BE2C (cell line): Measurements from ENCODE around the gene SCAI.
"Not testable (repeated sequence)": the region's sequence is repeated elsewhere in the genome, so short reads cannot be mapped to it uniquely, and the experiment has no call there.

Source experiments
- DNase-seq: peaks from one replicate; pipeline ENCODE4 v3.0.0-alpha.2; 2020
- H3K27me3 ChIP-seq: fragments of 250-450 bp; sonication (Bioruptor Pico); 2 replicates; pipeline ENCODE4 v1.5.1; 2020; ENCODE audit warnings: mild to moderate bottlenecking
- H3K36me3 ChIP-seq: fragments of 250-450 bp; sonication (Bioruptor Pico); 2 replicates; pipeline ENCODE4 v1.5.1; 2020; ENCODE audit warnings: mild to moderate bottlenecking
- H3K4me1 ChIP-seq: fragments of 250-450 bp; sonication (Bioruptor Pico); 2 replicates; pipeline ENCODE4 v1.5.1; 2020
- H3K4me3 ChIP-seq: 2 replicates; pipeline ENCODE4 v1.5.1; 2011; ENCODE audit warnings: low read depth, low read length
- H3K9me3 ChIP-seq: fragments of 250-450 bp; sonication (Bioruptor Pico); 2 replicates; pipeline ENCODE4 v1.5.1; 2020
- TF ChIP-seq, protein P1 (sequence below): IDR thresholded peaks from 2 replicates; pipeline ENCODE4 v1.5.1; 2012; ENCODE audit warnings: mild to moderate bottlenecking, low read depth, low read length

SCAI gene

GRCh38 chr9:124968238-124968637, 175.1 kb downstream of the SCAI start:
- TF ChIP-seq, protein P1, sequence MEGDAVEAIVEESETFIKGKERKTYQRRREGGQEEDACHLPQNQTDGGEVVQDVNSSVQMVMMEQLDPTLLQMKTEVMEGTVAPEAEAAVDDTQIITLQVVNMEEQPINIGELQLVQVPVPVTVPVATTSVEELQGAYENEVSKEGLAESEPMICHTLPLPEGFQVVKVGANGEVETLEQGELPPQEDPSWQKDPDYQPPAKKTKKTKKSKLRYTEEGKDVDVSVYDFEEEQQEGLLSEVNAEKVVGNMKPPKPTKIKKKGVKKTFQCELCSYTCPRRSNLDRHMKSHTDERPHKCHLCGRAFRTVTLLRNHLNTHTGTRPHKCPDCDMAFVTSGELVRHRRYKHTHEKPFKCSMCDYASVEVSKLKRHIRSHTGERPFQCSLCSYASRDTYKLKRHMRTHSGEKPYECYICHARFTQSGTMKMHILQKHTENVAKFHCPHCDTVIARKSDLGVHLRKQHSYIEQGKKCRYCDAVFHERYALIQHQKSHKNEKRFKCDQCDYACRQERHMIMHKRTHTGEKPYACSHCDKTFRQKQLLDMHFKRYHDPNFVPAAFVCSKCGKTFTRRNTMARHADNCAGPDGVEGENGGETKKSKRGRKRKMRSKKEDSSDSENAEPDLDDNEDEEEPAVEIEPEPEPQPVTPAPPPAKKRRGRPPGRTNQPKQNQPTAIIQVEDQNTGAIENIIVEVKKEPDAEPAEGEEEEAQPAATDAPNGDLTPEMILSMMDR = no peak
- H3K27me3 ChIP-seq = no peaks in the 10 kb centered on the region
- H3K4me3 ChIP-seq = no peak overlapping the region
- no peak for DNase-seq
- no peaks in the 10 kb centered on the region for H3K36me3 ChIP-seq
- H3K4me1 ChIP-seq = peaks cover 7% of the 10 kb centered on the region
- H3K9me3 ChIP-seq = no peaks in the 10 kb centered on the region

DNA sequence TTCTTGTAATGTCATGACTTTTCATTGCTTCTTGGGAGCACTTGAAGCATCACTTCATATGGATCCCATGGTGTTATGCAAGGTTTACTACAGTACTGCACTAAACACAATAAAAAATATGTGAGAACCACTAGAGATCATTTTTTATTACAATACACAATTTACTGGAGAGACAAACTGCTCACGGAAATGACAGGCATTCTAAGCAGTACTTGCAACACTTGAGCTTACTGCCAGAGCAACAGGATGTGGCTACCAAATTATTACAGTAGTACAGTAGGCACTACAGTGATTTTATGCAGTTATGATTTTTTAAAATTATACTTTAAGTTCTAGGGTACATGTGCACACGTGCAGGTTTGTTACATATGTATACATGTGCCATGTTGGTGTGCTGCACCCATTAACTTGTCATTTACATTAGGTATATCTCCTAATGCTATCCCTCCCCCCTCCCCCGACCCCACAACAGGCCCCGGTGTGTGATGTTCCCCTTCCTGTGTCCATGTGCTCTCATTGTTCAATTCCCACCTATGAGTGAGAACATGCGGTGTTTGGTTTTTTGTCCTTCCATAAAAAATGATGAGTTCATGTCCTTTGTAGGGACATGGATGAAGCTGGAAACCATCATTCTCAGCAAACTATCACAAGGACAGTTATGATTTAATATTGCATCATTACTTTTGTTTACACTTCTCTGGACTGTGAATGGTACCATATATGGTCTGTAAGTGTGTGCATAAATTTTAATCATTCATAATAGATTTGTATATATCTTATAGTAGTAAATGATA, 177.4 kb downstream of the SCAI start:
- H3K36me3 ChIP-seq, H3K4me1 ChIP-seq, H3K9me3 ChIP-seq, DNase-seq, H3K27me3 ChIP-seq, H3K4me3 ChIP-seq: not testable (repeated sequence)

- no peak for DNase-seq
- Histone ChIP-seq H3K27me3 (no peaks in the 10 kb centered on the region), H3K9me3 (no peaks in the 10 kb centered on the region), H3K36me3 (no peaks in the 10 kb centered on the region), H3K4me1 (peaks cover 7% of the 10 kb centered on the region), H3K4me3 (no peak overlapping the region)
- TF ChIP-seq, protein P1 = no peak
Measured at GRCh38 chr9:124964604-124965003, 178.7 kb downstream of the SCAI start.

GRCh38 chr9:124964056-124964455, 179.3 kb downstream of the SCAI start:
- Histone ChIP-seq H3K4me3 (no peak overlapping the region), H3K27me3 (no peaks in the 10 kb centered on the region), H3K36me3 (no peaks in the 10 kb centered on the region), H3K9me3 (no peaks in the 10 kb centered on the region), H3K4me1 (peaks cover 7% of the 10 kb centered on the region)
- TF ChIP-seq, protein P1 = no peak
- no peak for DNase-seq

DNA sequence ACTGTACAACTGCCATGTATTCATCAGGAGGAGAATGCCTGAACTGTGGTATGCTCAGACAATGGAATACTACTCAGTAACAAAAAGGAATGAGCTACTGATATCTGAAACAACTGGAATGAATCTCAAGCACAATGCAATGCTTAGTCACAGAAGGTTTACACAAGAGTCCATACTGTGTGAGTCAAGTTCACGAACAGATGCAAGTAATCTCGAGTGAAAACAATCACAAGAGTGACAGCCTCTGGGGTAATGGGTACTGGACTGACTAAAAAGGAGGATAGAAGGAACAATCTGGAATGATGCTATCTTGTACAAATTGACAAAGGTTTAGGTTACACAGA, 182.9 kb downstream of the SCAI start:
- no peaks in the 10 kb centered on the region for H3K27me3 ChIP-seq
- TF ChIP-seq, protein P1 = no peak
- no peaks in the 10 kb centered on the region for H3K36me3 ChIP-seq
- no peak overlapping the region for H3K4me3 ChIP-seq
- no peaks in the 10 kb centered on the region for H3K9me3 ChIP-seq
- peaks cover 7% of the 10 kb centered on the region for H3K4me1 ChIP-seq
- DNase-seq = no peak

DNA sequence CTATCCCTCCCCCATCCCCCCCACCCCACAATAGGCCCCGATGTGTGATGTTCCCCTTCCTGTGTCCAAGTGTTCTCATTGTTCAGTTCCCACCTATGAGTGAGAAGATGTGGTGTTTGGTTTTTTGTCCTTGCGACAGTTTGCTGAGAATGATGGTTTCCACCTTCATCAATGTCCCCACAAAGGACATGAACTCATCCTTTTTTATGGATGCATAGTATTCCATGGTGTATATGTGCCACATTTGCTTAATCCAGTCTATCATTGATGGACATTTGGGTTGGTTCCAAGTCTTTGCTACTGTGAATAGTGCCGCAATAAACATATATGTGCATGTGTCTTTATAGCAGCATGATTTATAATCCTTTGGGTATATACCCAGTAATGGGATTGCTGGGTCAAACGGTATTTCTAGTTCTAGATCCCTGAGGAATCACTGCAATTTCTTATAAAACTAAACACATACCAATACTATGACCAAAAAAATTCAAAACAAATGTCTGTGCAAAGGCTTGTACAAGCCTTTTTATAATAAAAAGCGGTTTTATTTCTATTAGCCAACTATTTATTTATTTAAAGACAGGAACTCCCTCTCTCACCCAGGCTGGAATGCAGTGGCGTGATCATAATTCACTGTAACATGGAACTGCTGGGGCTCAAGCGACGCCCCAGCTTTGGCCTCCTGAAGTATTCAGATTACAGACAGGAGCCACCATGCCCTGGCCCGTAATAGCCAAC, 183.5 kb downstream of the SCAI start:
- not testable (repeated sequence) for DNase-seq, H3K4me1 ChIP-seq

GRCh38 chr9:124954255-124954654, 189.1 kb downstream of the SCAI start:
- no peaks in the 10 kb centered on the region for H3K9me3 ChIP-seq
- H3K36me3 ChIP-seq = no peaks in the 10 kb centered on the region
- TF ChIP-seq, protein P1 = no peak
- DNase-seq = no peak
- H3K4me3 ChIP-seq = no peak overlapping the region
- no peaks in the 10 kb centered on the region for H3K4me1 ChIP-seq
- no peaks in the 10 kb centered on the region for H3K27me3 ChIP-seq

More for the DNA sequence above, 183.5 kb downstream of the SCAI start:
- H3K9me3 ChIP-seq, H3K4me3 ChIP-seq, H3K36me3 ChIP-seq, H3K27me3 ChIP-seq: not testable (repeated sequence)
